GDM1 (cell line): ENCODE measurements around the gene PRDM16.

Source experiments
- DNase-seq: peaks from one replicate; lab custom pipeline; 2025; lab: John Stamatoyannopoulos, UW

PRDM16 gene

GRCh38 chr1:3183813-3184212 lies 114.8 kb downstream of the PRDM16 start:
- DNase-seq = no peak

- DNase-seq = no peak
Measured at GRCh38 chr1:3184666-3185065, 115.7 kb downstream of the PRDM16 start.

GRCh38 chr1:3185896-3186525 lies 117.0 kb downstream of the PRDM16 start:
- DNase-seq = no peak

GRCh38 chr1:3186526-3186921 lies 117.5 kb downstream of the PRDM16 start:
- no peak for DNase-seq

GRCh38 chr1:3187415-3188149 lies 118.6 kb downstream of the PRDM16 start:
- no peak for DNase-seq

GRCh38 chr1:3188150-3188971 lies 119.4 kb downstream of the PRDM16 start:
- DNase-seq = no peak

- DNase-seq = no peak
Measured at GRCh38 chr1:3190256-3191041, 121.4 kb downstream of the PRDM16 start.

- DNase-seq = peak; percentile 18
Measured at GRCh38 chr1:3192361-3192760, 123.4 kb downstream of the PRDM16 start.

- no peak for DNase-seq
Measured at GRCh38 chr1:3192825-3193224, 123.8 kb downstream of the PRDM16 start.

- no peak for DNase-seq
Measured at GRCh38 chr1:3193811-3194210, 124.8 kb downstream of the PRDM16 start.

GRCh38 chr1:3194760-3195479 lies 125.9 kb downstream of the PRDM16 start:
- DNase-seq = no peak

GRCh38 chr1:3195480-3195815 lies 126.4 kb downstream of the PRDM16 start:
- no peak for DNase-seq

GRCh38 chr1:3195966-3196515 lies 127.0 kb downstream of the PRDM16 start:
- DNase-seq = no peak

- DNase-seq = peak; percentile 43
Measured at GRCh38 chr1:3196577-3197245, 127.7 kb downstream of the PRDM16 start.

- no peak for DNase-seq
Measured at GRCh38 chr1:3197781-3198316, 128.8 kb downstream of the PRDM16 start.

GRCh38 chr1:3198371-3199271 lies 129.6 kb downstream of the PRDM16 start:
- DNase-seq = no peak

- no peak for DNase-seq
Measured at GRCh38 chr1:3204725-3205124, 135.7 kb downstream of the PRDM16 start.

GRCh38 chr1:3205815-3206214 lies 136.8 kb downstream of the PRDM16 start:
- DNase-seq = no peak

- DNase-seq = no peak
Measured at GRCh38 chr1:3206696-3207095, 137.7 kb downstream of the PRDM16 start.
